Measurements from ENCODE around the gene STX19.
A peak's percentile ranks its signal among the peaks of the same experiment; 100 is the strongest.
"Not testable (repeated sequence)": the region's sequence is repeated elsewhere in the genome, so short reads cannot be mapped to it uniquely, and the experiment has no call there.

STX19 gene, protein sequence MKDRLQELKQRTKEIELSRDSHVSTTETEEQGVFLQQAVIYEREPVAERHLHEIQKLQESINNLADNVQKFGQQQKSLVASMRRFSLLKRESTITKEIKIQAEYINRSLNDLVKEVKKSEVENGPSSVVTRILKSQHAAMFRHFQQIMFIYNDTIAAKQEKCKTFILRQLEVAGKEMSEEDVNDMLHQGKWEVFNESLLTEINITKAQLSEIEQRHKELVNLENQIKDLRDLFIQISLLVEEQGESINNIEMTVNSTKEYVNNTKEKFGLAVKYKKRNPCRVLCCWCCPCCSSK

DNA sequence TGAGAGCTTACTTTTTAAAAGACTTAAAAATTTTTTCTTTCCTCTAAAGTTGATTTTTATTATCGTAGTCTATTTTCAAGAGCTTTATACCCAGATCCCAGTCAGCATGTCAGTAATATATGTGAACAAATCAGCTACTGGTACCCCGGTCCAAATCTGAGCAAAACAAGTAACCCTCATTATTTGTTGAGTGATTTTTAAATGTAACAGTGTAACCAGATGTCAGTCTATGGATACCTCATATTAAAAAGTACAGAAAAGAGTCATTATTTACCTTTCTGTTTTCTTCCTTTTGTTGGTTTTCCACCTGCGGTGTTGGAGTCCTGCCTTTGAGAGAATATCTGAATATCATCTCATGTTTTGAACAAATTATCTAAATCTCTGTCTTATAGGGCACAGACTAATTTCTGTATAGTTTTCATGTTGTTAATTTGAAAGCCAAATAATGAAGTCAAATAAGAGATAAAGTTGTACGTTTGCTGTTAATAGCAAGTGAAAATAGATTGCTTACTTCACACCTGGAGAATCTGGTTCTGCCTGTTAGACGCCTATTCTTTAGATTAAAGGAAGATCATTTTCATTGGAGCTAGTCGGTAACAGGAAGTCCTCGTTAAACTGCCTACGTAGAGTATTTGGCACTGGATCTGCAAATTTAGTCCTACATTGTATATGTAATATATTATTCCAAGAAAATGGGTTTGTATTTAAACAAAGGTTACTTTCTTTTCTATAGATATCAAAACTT lies at the start of gene STX19:
Gene STX19 (minus strand): TSS at position 505 of the 745 bp plus-strand sequence. CDS start 13,328 bp downstream, outside the sequence.
- no peak within 1 kb of the TSS for H3K4me3 ChIP-seq (ENCODE audit: low read depth, low read length)

DNA sequence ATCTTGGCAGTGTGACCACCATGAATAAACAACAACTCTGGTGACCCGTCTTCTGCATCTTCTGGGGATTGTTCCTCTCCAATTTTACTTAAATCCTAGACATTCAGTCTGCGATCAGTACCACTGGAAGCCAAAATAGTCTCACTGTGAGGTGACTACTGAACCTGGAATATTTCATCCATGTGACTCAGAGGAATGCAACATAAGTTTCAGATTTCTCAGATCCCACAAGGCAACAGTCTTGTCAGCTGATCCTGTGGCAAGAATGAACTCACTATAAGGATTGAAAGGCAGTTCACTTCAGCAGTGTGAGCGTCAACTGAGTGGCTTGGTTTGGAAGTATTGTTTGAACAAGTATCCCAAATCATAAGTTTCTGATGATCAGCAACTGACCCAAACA lies 47.7 kb upstream of the STX19 start:
- no peak overlapping the region for H3K4me3 ChIP-seq (ENCODE audit: low read depth, low read length)

DNA sequence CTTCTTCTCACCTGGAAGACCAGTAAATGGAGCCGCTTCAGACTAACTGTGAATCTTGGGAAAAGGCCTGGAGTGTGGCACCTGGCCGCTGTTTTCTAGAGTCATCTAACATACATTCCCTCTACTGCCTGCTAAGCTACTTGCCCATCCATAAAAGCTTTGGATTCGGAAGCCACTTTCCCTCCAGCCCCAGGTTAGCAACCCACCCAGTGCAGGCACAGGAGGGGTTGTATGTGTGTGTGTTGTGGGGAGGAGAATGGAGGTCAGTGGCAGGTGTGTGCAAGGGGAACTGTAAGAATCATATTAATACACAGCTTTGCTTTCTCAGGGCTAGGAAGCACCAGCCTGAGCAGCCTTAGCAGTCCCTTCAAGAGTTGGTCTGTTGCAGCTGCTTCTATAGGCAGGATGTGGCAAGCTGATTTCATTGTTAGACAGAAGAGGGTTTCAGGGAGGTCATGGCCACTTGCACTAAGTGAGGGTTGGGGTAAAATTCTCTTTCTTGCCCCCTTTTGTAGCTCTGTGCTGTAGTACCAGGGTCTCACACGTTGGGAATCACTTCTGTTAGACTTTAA lies 43.4 kb upstream of the STX19 start:
- H3K4me3 ChIP-seq (ENCODE audit: low read depth, low read length): no peak overlapping the region

DNA sequence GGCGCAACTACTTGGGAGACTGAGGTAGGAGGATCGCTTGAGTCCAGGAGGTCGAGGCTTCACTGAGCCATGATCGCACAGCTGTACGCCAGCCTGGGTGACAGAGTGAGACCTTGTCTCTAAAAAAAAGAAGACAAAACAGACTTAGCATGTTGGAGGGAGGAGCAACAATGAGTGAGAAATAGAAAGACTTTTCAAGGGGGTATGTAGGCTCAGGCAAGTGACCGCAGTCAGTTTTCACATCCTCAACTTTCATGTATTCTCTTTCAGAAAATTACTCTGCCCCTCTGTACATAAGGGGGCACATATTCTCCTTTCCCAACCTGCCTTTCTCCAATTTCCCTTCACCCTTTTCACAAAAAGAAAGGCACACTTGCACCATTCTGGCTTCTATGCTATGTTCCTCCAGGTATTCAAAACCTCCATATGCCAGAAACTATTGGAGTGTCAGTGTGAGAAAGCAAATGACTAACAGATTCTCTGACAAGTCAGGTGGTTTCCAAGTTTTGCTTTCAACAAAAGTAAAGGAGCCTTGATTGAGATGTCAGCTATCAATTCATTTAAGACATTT lies 42.0 kb upstream of the STX19 start:
- no peak overlapping the region for H3K4me3 ChIP-seq (ENCODE audit: low read depth, low read length)

DNA sequence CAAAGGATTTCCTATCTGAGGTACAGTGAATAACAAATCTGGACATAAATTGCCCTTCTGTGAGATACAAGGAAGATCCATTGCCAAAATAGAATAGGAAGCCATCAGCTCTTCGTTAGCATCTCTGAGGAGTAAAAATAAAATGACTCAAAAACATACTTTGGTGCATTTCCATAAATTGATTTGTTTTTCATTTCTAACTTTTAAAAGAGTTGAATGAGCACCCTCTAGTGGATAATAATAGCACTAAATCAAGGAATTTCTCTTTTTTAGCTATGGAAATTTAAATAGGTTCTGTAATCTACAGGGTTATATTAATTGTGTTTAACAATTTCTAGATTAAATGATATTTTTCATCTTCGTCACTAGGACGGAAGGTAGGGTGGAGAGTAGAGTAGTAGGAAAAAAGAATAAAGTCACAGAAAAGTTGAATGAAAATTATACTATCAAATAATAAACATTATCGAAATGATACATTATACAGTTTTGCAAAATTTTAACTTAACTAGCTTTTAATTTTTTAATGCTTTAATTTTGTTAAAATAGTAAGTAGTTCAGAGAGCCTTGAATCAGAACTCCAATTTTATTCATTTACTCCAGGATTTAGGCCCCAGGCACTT lies 40.9 kb upstream of the STX19 start:
- no peak overlapping the region for H3K4me3 ChIP-seq (ENCODE audit: low read depth, low read length)

DNA sequence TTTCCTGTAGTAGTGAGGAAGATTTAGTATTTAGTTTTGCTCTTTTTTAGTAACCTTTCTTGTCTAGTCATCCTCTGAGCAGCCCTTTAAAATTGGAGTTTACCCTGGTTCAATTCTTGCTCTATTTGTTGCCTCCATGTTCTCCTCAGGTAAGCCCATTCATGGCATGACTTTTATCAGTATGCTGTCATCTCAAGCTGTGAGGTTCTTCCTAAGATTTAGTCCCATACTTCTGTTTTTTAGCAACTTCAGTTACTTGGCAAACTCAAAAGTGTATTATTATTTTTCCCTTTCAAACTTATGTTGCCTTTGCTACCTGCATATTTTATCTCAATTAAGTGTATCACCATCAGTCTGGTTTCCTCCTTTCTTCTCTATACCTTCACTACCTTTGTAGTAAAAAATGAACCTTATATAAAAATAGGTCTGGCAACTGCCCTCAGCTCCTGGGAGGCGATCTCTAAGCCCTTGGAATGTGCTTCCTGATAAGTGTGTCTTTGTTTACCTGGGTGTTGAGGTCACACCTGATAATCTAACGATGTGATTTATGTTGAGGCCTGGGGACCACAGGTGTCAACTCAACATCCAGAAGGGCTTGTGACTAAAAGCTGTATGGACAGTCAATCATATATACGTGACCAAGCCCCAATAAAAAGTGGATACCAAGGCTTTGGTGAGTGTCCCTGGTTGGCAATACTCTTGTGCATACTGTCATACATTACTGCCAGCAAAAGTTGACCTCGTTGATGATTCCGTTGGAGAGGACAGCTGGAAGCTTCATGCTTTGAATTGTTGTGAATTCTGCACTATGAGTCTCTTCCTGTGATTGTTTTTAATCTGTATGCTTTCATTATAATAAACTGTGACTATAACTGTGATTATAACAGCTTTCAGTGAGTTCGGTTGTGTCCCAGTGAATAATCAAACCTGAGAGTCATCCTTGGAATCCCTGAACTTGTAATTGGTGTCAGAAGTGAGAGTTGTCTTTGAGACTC lies 38.4 kb upstream of the STX19 start:
- no peak overlapping the region for H3K4me3 ChIP-seq (ENCODE audit: low read depth, low read length)

DNA sequence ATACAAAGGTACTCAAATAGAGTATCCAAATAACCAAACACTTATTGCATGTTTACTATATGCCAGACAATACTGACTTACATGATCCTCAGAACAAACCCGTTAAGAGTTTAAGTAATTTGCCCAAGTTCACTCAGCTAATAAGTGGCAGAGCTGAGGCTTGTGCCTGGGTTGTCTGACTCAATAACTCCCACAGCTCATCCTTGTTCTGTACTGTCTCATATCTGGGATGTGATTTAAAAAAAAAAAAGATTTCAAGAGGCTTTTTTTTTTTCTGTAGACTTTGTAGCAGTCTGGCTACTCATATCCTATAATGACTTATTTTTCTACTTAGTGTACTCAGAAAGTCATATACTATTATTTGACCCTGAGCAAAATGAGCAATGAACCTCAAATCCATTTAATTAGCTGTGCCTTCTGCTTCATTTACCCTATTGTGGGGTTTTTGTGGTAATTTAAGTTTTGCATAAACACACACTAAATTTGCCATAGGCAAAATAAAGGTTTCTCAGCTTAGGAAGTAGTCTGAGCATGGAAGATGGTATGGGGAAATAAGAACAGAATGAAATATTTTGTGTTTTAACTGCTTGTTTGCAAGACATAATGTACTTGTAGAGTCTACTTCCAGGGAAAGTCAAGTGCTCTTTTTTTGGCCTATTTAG lies 37.6 kb upstream of the STX19 start:
- H3K4me3 ChIP-seq (ENCODE audit: low read depth, low read length): no peak overlapping the region

DNA sequence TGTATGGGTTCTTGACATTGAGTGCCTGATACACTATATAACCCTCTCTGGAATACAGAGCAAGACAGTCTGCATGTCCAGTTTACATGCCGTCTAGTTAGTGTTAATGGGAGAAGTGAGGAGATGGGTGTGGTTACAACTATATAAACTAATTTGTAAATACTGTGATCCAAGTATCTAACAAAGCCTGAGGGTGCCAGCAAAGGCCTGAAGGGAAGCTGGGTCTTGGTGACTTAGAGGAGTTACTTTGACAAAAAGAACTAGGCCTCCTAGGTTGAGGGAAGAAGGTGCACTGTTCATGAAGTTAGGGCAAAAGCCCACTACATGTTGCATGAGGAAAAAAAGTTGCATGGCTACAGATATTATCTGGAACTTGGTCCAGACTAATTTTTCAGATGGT lies 36.7 kb upstream of the STX19 start:
- H3K4me3 ChIP-seq (ENCODE audit: low read depth, low read length): no peak overlapping the region

DNA sequence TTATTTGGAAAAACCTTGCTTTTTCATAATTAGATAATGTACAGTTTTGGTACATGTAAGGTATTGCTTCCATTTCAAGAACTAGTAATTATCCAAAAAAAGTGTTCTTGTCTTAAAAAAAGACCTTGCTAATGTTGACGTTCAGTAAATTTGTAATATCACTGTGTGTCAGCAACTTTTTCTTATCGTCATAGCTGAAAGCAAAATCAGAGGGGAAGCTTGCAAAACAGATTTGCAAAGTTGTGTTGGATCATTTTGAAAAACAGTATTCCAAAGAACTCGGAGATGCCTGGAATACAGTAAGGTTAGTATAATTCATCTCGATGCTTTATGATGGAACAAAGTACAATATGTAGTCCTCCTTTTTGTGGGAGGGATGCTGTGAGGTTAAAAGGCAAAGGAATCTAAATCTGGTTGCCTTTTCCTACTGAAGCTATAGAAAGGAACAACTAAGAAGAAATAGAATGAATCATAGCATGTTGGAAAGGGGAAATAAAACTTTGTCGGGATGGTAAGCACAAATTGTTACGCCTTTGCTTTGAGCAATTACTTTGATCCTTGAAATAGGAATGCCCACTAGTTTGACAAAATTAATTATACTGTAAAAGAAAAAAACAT lies 36.0 kb upstream of the STX19 start:
- H3K4me3 ChIP-seq (ENCODE audit: low read depth, low read length): no peak overlapping the region

DNA sequence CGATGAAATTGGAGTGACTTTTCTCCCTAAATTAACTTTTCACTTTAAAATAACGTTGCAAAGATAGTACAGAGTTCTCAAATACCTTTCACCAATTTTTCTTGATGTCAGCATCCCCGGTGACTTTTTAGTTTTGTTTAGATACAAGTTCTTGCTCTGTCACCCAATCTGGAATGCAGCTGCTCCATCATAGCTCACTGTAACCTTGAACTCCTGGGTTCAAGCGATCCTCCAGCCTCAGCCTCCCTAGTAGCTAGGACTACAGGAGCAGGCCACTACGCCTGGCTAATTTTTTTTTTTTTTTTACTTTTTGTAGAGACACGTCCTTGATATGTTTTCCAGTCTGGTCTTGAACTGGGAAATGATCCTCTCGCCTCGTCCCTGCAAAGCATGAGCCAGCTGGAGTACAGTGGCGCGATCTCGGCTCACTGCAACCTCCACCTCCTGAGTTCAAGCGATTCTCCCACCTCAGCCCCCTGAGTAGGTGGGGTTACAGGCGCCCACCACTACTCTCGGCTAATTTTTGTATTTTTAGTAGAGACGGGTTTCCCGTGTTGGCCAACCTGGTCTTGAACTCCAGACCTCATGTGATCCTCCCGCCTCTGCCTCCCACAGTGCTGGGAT lies 35.2 kb upstream of the STX19 start:
- H3K4me3 ChIP-seq (ENCODE audit: low read depth, low read length): peak overlapping the region; percentile 90

DNA sequence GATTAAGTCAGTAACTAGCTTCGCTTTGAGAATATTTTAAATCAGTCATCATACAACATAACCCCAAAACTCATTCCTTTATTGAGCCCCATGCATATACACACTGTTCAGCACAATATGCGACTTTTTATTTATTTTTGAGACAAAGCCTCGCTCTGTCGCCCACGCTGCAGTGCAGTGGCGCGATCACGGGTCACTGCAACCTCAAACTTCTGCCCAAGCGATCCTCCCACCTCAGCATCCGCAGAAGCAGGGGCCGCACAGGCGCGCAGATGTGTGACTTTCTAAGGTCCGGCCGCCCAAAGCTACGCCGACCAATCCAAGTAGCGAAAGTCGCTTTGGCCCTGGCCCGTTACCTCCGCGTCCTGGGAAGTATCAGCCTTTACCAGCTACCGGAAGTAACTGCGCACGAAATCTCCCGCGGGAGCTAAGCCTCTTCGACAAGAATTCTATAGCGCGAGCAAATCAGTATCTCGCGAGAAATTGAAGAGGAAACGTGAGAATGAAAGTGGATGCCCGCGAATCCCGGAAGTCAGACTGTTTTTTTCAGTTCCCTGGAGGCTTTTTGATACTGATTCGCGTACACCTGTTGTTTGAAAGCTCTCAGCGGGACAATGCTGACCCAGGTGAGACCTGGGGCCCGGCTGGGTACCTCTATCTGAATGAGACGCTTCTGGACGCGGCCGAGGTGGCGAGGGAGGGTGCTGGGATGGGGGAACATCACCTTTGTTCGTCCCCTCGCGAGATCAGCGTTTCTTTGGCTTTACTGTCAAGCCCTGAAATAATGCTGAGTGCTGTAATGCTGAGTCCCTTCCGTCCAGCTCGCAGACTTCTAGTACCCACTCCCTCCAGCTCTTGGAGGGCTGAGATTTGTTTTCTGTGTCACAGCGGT lies 34.4 kb upstream of the STX19 start, which contains the start of the genes DHFR2 and NSUN3:
Gene DHFR2 (minus strand): TSS at position 404 of the 892 bp plus-strand sequence. CDS start 1,405 bp downstream, outside the sequence.
Gene NSUN3 (plus strand): TSS at position 549 of the 892 bp plus-strand sequence. CDS start 66 bp downstream, at position 615.
- peak within 1 kb of the TSS; percentile 90 for H3K4me3 ChIP-seq (ENCODE audit: low read depth, low read length)

DNA sequence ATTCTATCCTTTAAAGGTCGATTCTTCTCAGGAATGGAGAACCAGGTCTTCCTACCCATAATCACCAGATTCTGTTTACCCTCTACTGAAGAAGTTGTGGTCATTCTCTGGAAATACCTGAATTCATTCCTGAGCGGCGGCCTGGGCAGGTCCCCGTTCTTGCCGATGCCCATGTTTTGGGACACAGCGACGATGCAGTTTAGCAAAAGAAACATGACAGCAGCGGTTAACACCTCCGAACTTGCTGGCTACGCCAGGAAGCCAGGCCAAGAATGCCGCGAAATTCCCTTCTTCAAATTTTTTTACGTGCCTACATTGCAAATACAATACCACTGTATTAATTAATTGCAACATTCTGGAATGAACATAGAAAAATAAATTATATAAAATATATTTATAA lies 32.9 kb upstream of the STX19 start:
- H3K4me3 ChIP-seq (ENCODE audit: low read depth, low read length): no peak overlapping the region

DNA sequence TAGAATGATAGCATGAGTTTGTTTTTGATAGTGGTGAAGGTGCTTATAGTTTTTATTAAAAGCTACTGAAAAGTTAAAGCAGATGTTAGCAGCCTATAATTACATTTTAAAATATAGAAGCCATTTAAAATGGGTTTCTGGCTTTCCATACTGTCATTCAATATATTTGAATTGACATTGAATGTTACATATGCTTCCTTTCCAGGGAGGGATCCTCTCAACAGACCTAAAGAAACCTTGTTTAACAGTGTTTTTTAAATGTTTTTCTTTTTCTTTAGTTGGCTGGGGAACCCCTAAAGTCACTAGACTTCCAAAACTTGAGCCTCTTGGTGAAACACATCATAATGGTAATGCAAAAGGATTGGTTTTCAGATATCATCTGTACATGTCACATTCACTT lies 22.1 kb upstream of the STX19 start:
- H3K4me3 ChIP-seq (ENCODE audit: low read depth, low read length): no peak overlapping the region

DNA sequence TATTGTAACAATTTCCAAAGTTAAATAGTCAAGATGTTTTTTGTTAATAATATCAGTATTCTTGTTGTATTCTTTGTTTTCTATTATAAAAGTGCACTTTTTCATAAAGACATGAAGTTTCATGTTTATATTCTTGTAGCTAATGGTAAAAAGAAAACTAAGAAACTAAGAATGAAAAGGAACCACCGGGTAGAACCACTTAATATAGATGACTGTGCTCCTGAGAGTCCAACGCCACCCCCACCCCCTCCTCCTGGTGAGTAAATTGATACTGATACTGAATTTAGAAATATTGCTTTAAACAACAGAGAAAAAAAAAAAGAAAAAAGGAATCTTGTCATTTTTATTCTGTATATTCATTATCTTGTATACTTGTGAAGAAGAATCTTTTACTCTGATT lies 20.9 kb upstream of the STX19 start:
- no peak overlapping the region for H3K4me3 ChIP-seq (ENCODE audit: low read depth, low read length)

DNA sequence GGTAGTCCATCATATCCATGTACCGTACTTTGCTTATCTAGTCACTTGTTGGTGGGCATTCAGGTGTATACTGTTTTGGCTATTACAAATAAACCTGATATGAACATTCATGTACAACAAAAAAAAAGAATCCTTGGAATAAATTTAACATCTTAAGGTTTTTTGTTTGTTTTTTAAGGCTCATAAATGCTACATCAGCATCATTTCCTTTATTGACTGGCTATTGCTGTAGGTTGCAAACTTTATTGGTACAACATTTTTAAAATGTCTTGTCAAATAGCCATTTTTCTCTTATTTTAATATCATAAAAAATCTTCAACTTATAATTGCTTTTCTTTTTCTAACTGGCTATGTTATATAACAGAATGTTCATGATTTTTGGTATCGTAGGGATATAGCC lies 18.1 kb upstream of the STX19 start:
- H3K4me3 ChIP-seq (ENCODE audit: low read depth, low read length): no peak overlapping the region

DNA sequence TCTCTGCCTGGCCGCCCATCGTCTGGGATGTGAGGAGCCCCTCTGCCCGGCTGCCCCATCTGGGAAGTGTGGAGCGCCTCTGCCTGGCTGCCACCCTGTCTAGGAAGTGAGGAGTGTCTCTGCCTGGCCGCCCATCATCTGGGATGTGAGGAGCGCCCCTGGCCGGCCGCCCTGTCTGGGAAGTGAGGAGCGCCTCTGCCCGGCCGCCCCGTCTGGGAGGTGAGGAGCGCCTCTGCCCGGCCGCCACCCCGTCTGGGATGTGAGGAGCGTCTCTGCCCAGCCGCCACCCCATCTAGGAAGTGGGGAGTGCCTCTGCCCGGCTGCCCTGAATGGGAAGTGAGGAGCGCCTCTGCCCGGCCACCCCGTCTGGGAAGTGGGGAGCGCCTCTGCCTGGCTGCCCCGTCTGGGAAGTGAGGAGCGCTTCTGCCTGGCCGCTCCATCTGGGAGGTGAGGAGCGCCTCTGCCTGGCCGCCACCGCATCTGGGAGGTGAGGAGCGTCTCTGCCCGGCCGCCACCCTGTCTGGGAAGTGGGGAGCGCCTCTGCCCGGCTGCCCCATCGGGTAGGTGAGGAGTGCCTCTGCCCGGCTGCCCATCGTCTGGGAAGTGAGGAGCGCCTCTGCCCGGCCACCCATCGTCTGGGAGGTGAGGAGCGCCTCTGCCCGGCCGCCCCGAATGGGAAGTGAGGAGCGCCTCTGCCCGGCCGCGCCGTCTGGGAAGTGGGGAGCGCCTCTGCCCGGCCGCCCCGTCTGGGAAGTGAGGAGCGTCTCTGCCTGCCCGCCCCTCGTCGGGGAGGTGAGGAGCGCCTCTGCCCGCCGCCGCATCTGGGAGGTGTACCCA lies 15.9 kb upstream of the STX19 start:
- not testable (repeated sequence) for H3K4me3 ChIP-seq (ENCODE audit: low read depth, low read length)

DNA sequence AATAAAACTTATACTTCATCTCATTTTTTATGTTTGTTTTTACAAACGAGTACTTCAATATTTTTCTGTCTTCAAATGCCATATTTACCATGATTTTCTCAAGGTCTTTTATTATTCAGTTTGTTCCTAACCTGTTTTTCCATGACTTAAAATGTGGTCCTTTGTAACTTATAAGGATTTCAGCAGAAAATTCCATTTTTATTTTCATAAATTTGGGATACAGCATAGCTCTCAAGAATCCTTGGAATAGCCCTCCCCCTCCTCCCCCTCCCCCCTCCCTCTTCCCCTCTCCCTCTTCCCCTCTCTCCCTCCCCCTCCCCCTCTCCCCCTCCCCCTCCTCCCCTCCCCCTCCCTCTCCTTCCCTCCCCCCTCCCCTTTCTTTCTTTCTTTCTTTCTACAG lies 14.9 kb upstream of the STX19 start:
- no peak overlapping the region for H3K4me3 ChIP-seq (ENCODE audit: low read depth, low read length)

All from iPS-11a (cell line).